HL-60 (cell line): ENCODE measurements around the gene MT1X.

ENCODE experiments used
- DNase-seq, 2 experiments: peaks; one replicate each; pipeline ENCODE4 v3.0.0-alpha.2; 2010 to 2020; ENCODE audit warnings: low read depth in 1 of 2, low spot score in 1 of 2
- H3K27ac ChIP-seq: fragments of 250-450 bp; sonication (Bioruptor Pico); replicated peaks from 2 replicates; pipeline ENCODE4 v1.5.1; 2020; ENCODE audit warnings: mild to moderate bottlenecking, moderate library complexity
- H3K27me3 ChIP-seq: fragments of 250-450 bp; sonication (Bioruptor Pico); 2 replicates; pipeline ENCODE4 v1.5.1; 2021; ENCODE audit warnings: mild to moderate bottlenecking, moderate library complexity; ENCODE audit not compliant: insufficient read depth, poor library complexity, severe bottlenecking
- H3K4me3 ChIP-seq: replicated peaks from 2 replicates; pipeline ENCODE4 v1.5.1; 2011; ENCODE audit warnings: mild to moderate bottlenecking, control low read depth, low read length; ENCODE audit not compliant: insufficient read depth
- GABPA ChIP-seq: IDR thresholded peaks from 2 replicates; pipeline ENCODE4 v1.6.1; 2012; ENCODE audit warnings: low read depth
- POLR2AphosphoS5 ChIP-seq: IDR thresholded peaks from 2 replicates; pipeline ENCODE4 v1.6.1; 2012; ENCODE audit warnings: low read depth
- SPI1 ChIP-seq: IDR thresholded peaks from 2 replicates; pipeline ENCODE4 v1.6.1; 2012; ENCODE audit warnings: low read depth, mild to moderate bottlenecking, borderline replicate concordance
- TF ChIP-seq, protein P1 (sequence below): IDR thresholded peaks from one replicate; pipeline ENCODE4 v1.5.1; 2011; ENCODE audit warnings: low read length, control low read depth, inconsistent platforms; ENCODE audit not compliant: insufficient read depth
- TF ChIP-seq, protein P2 (sequence below): IDR thresholded peaks from 2 replicates; pipeline ENCODE4 v1.6.1; 2012; ENCODE audit warnings: low read depth; ENCODE audit not compliant: insufficient replicate concordance

The MT1X gene

DNA sequence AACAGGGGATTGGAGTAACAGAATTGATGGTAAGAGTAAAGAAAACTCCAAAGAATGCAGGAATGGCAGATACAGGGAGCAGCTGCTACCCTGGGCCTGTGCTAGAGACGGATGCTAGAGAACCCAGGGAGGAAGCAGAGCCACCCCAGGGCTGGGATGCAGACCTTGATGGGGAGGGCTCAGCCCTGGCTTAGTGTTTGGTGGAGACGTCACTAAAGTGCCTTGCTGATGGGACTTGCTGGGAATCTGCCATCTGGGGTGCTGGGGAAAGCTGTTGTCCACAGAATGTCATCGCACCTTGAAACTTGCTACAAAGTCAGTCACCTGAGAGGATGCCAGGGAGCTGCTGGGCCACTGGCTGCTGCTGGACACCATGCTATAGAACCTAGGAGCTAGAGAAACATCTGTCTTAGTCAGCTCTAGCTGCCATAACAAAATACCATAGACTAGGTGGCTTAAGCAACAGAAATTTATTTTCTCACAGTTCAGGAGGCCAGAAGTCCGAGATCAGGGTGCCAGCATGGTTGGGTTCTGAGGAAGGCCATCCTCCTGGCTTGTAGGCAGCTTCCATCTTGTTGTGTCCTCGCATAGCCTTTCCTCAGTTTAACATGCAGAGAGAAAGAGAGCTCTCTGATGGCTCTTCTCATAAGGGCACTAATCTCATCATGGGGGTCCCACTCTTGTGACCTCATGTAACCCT, 15.3 kb downstream of the MT1X start:
- TF ChIP-seq, protein P1, sequence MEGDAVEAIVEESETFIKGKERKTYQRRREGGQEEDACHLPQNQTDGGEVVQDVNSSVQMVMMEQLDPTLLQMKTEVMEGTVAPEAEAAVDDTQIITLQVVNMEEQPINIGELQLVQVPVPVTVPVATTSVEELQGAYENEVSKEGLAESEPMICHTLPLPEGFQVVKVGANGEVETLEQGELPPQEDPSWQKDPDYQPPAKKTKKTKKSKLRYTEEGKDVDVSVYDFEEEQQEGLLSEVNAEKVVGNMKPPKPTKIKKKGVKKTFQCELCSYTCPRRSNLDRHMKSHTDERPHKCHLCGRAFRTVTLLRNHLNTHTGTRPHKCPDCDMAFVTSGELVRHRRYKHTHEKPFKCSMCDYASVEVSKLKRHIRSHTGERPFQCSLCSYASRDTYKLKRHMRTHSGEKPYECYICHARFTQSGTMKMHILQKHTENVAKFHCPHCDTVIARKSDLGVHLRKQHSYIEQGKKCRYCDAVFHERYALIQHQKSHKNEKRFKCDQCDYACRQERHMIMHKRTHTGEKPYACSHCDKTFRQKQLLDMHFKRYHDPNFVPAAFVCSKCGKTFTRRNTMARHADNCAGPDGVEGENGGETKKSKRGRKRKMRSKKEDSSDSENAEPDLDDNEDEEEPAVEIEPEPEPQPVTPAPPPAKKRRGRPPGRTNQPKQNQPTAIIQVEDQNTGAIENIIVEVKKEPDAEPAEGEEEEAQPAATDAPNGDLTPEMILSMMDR: no peak
- no peak for TF ChIP-seq GABPA
- no peak for TF ChIP-seq SPI1
- TF ChIP-seq, protein P2, sequence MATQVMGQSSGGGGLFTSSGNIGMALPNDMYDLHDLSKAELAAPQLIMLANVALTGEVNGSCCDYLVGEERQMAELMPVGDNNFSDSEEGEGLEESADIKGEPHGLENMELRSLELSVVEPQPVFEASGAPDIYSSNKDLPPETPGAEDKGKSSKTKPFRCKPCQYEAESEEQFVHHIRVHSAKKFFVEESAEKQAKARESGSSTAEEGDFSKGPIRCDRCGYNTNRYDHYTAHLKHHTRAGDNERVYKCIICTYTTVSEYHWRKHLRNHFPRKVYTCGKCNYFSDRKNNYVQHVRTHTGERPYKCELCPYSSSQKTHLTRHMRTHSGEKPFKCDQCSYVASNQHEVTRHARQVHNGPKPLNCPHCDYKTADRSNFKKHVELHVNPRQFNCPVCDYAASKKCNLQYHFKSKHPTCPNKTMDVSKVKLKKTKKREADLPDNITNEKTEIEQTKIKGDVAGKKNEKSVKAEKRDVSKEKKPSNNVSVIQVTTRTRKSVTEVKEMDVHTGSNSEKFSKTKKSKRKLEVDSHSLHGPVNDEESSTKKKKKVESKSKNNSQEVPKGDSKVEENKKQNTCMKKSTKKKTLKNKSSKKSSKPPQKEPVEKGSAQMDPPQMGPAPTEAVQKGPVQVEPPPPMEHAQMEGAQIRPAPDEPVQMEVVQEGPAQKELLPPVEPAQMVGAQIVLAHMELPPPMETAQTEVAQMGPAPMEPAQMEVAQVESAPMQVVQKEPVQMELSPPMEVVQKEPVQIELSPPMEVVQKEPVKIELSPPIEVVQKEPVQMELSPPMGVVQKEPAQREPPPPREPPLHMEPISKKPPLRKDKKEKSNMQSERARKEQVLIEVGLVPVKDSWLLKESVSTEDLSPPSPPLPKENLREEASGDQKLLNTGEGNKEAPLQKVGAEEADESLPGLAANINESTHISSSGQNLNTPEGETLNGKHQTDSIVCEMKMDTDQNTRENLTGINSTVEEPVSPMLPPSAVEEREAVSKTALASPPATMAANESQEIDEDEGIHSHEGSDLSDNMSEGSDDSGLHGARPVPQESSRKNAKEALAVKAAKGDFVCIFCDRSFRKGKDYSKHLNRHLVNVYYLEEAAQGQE: no peak
- no peak for TF ChIP-seq POLR2AphosphoS5
- Histone ChIP-seq H3K27ac (no peak overlapping the region), H3K4me3 (no peak overlapping the region), H3K27me3 (no peaks in the 10 kb centered on the region)
- DNase-seq: no peak

- Histone ChIP-seq H3K27ac (no peak overlapping the region), H3K27me3 (no peaks in the 10 kb centered on the region), H3K4me3 (no peak overlapping the region)
- TF ChIP-seq, protein P1: no peak
- TF ChIP-seq, protein P2: no peak
- no peak for TF ChIP-seq GABPA
- no peak for TF ChIP-seq POLR2AphosphoS5
- TF ChIP-seq SPI1: no peak
- DNase-seq: no peak
Observed at GRCh38 chr16:56700195-56700594, 17.9 kb downstream of the MT1X start.

GRCh38 chr16:56700631-56701030, 18.4 kb downstream of the MT1X start:
- no peak overlapping the region for H3K4me3 ChIP-seq
- no peaks in the 10 kb centered on the region for H3K27me3 ChIP-seq
- TF ChIP-seq, protein P1: no peak
- TF ChIP-seq, protein P2: no peak
- no peak for TF ChIP-seq GABPA
- no peak for TF ChIP-seq SPI1
- no peak for TF ChIP-seq POLR2AphosphoS5
- H3K27ac ChIP-seq: no peak overlapping the region
- DNase-seq: no peak
